Thoracic aorta (tissue), 2 donors: ENCODE measurements around the gene KIF1A. TPM values are rescaled to one million over a fixed set of nuclear protein-coding genes. Genes with fewer than 3 reads are reported as not detected.

Experiments used
- ATAC-seq: fragments of 150-250 bp; one replicate; pipeline ENCODE4 v1.8.0; 2017; ENCODE audit warnings: low read depth; ENCODE audit not compliant: insufficient number of reproducible peaks, low FRiP score
- DNase-seq: peaks from one replicate; pipeline ENCODE4 v3.0.0-alpha.2; 2020; ENCODE audit warnings: low spot score
- H3K27ac ChIP-seq, 2 donors: fragments of 200-600 bp; sonication (generic); 1 replicate in 1 of 2; 2 replicates in 1 of 2; pipeline ENCODE4 v1.5.1; 2016; ENCODE audit warnings: mild to moderate bottlenecking in 2 of 2, moderate library complexity in 2 of 2
- H3K27me3 ChIP-seq: fragments of 200-600 bp; sonication (generic); replicated peaks from 2 replicates; pipeline ENCODE4 v1.6.0; 2016; ENCODE audit warnings: mild to moderate bottlenecking; ENCODE audit not compliant: insufficient read depth
- H3K36me3 ChIP-seq: fragments of 200-600 bp; sonication (generic); one replicate; pipeline ENCODE4 v1.5.1; 2016
- H3K4me1 ChIP-seq, 2 donors: fragments of 200-600 bp; sonication (generic); 1 replicate in 1 of 2; 2 replicates in 1 of 2; pipeline versions ENCODE4 v1.5.1 to v1.6.0; 2016; ENCODE audit warnings: low read depth in 2 of 2, mild to moderate bottlenecking in 1 of 2; ENCODE audit not compliant: control insufficient read depth in 1 of 2
- H3K4me3 ChIP-seq: fragments of 200-600 bp; sonication (generic); 2 replicates; pipeline ENCODE4 v1.5.1; 2016; ENCODE audit warnings: mild to moderate bottlenecking
- H3K9me3 ChIP-seq: fragments of 200-600 bp; sonication (generic); 2 replicates; pipeline ENCODE4 v1.5.1; 2016
- CTCF ChIP-seq: fragments of 200-600 bp; sonication (generic); IDR thresholded peaks from one replicate; pipeline ENCODE4 v1.5.1; 2019; ENCODE audit warnings: antibody characterized with exemption
- total RNA-seq, 2 donors: library from RNA; depleted of rRNA; stranded (reverse); fragments of >200 nt; gene quantifications; one replicate each; pipeline versions ENCODE4 v1.1.0 to v1.2.3, GENCODE V29; 2016

Gene KIF1A
- total RNA-seq, 2 donors from 2014 or later: 0.92 TPM; not detected in 1

GRCh38 chr2:240820607-240821428, 799 bp upstream of the KIF1A start:
- Histone ChIP-seq H3K4me1 (peaks cover 10 to 18% of the 10 kb centered on the region in 2 donors), H3K27me3 (peaks cover 28% of the 10 kb centered on the region), H3K9me3 (no peaks in the 10 kb centered on the region), H3K4me3 (peak overlapping the region; percentile 47), H3K27ac (no peak overlapping the region), H3K36me3 (no peaks in the 10 kb centered on the region)
- no peak for TF ChIP-seq CTCF
- DNase-seq (no peak), ATAC-seq (no peak)

- TF ChIP-seq CTCF: no peak
- DNase-seq (no peak), ATAC-seq (no peak)
- H3K27ac ChIP-seq: no peak overlapping the region
- peaks cover 10 to 18% of the 10 kb centered on the region in 2 donors for H3K4me1 ChIP-seq
- no peaks in the 10 kb centered on the region for H3K9me3 ChIP-seq
- H3K27me3 ChIP-seq: peaks cover 28% of the 10 kb centered on the region
- peak overlapping the region; percentile 57 for H3K4me3 ChIP-seq
- H3K36me3 ChIP-seq: no peaks in the 10 kb centered on the region
Observed at GRCh38 chr2:240819126-240819857, 727 bp downstream of the KIF1A start.

- DNase-seq (no peak), ATAC-seq (no peak)
- Histone ChIP-seq H3K9me3 (no peaks in the 10 kb centered on the region), H3K27me3 (peaks cover 28% of the 10 kb centered on the region), H3K27ac (no peak overlapping the region), H3K4me1 (peaks cover 10 to 18% of the 10 kb centered on the region in 2 donors), H3K4me3 (peak overlapping the region; percentile 57), H3K36me3 (no peaks in the 10 kb centered on the region)
- no peak for TF ChIP-seq CTCF
Observed at GRCh38 chr2:240818293-240819125, 1.5 kb downstream of the KIF1A start.

GRCh38 chr2:240817496-240818292, 2.3 kb downstream of the KIF1A start:
- H3K36me3 ChIP-seq: no peaks in the 10 kb centered on the region
- no peak for DNase-seq
- no peak for ATAC-seq
- no peak for TF ChIP-seq CTCF
- H3K4me1 ChIP-seq: peaks cover 10 to 18% of the 10 kb centered on the region in 2 donors
- no peak overlapping the region for H3K27ac ChIP-seq
- H3K9me3 ChIP-seq: no peaks in the 10 kb centered on the region
- H3K27me3 ChIP-seq: peaks cover 21% of the 10 kb centered on the region
- H3K4me3 ChIP-seq: no peak overlapping the region
